Upper lobe of left lung (tissue), 4 donors: ENCODE measurements around the gene PPP3CA.

Experiments used
- EP300 ChIP-seq, 4 donors: sonication (generic); formaldehyde crosslinking; IDR thresholded peaks; one replicate each; pipeline ENCODE4 v1.5.1; 2017; ENCODE audit warnings: antibody characterized with exemption in 4 of 4, control low read depth in 2 of 4
- POLR2A ChIP-seq, 4 donors: fragments of 450-650 bp; IDR thresholded peaks; one replicate each; pipeline ENCODE4 v1.5.1; 2016 to 2017; ENCODE audit warnings: antibody characterized with exemption in 4 of 4, mild to moderate bottlenecking in 2 of 4
- POLR2AphosphoS5 ChIP-seq, 2 donors: sonication (generic); formaldehyde crosslinking; IDR thresholded peaks; one replicate each; pipeline ENCODE4 v1.5.1; 2017; ENCODE audit warnings: antibody characterized with exemption in 2 of 2
- TF ChIP-seq, protein P1 (sequence below), 6 experiments: fragments of 450-650 bp in 4 of 6; fragments of 200-600 bp in 2 of 6; sonication (generic) in 2 of 6; IDR thresholded peaks; one replicate each; pipeline ENCODE4 v1.5.1; 2016 to 2019; ENCODE audit warnings: antibody characterized with exemption in 6 of 6

- TF ChIP-seq POLR2AphosphoS5 (IDR thresholded peaks at IDR 0.05) (no peak), POLR2A (IDR thresholded peaks at IDR 0.05) (no peak), EP300 (IDR thresholded peaks at IDR 0.05) (no peak)
- TF ChIP-seq, protein P1, sequence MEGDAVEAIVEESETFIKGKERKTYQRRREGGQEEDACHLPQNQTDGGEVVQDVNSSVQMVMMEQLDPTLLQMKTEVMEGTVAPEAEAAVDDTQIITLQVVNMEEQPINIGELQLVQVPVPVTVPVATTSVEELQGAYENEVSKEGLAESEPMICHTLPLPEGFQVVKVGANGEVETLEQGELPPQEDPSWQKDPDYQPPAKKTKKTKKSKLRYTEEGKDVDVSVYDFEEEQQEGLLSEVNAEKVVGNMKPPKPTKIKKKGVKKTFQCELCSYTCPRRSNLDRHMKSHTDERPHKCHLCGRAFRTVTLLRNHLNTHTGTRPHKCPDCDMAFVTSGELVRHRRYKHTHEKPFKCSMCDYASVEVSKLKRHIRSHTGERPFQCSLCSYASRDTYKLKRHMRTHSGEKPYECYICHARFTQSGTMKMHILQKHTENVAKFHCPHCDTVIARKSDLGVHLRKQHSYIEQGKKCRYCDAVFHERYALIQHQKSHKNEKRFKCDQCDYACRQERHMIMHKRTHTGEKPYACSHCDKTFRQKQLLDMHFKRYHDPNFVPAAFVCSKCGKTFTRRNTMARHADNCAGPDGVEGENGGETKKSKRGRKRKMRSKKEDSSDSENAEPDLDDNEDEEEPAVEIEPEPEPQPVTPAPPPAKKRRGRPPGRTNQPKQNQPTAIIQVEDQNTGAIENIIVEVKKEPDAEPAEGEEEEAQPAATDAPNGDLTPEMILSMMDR (IDR thresholded peaks at IDR 0.05), result no peak
Measured at GRCh38 chr4:101018836-101019235, 328.5 kb downstream of the PPP3CA start.
